ENCODE data around the gene MYL6B. TPM values are rescaled to one million over a fixed set of nuclear protein-coding genes. Genes with fewer than 3 reads are reported as not detected.
A peak's percentile ranks its signal among the peaks of the same experiment; 100 is the strongest.

The MYL6B gene
- polyA plus RNA-seq, 2 of the 4 experiments (the other 2 are of a cell fraction): 67.0 to 83.9 TPM

- TF ChIP-seq NPAS2 (CRISPR knock-in tag; IDR thresholded peaks at IDR 0.05; ENCODE audit: borderline replicate concordance) (no peak), HMGXB4 (CRISPR knock-in tag; IDR thresholded peaks at IDR 0.05; ENCODE audit: borderline replicate concordance) (no peak; the same call in 1 of the 2 replicates), PHF8 (IDR thresholded peaks at IDR 0.05; ENCODE audit: borderline replicate concordance, low read depth) (peak; percentile 68), ZNF302 (CRISPR knock-in tag; IDR thresholded peaks at IDR 0.05) (no peak), CHD4 (IDR thresholded peaks at IDR 0.05; ENCODE audit: borderline replicate concordance) (no peak), USF2 (IDR thresholded peaks at IDR 0.05) (0 out of 2 replicates have a peak, but pooled peaks have one; percentile 22), HEYL (CRISPR knock-in tag; IDR thresholded peaks at IDR 0.05) (no peak), HDAC2 (IDR thresholded peaks at IDR 0.05) (no peak), SREBF2 (IDR thresholded peaks at IDR 0.05) (no peak), KDM5A (IDR thresholded peaks at IDR 0.05) (no peak), CBX2 (IDR thresholded peaks at IDR 0.05; ENCODE audit: borderline replicate concordance, low read depth) (no peak), TP53 (CRISPR knock-in tag; IDR thresholded peaks at IDR 0.05) (peak; percentile 99), POLR2AphosphoS2 (conservative IDR thresholded peaks at IDR 0.05; ENCODE audit: low read length) (peak; percentile 100), EP300 (IDR thresholded peaks at IDR 0.05) (no peak), BCL3 (IDR thresholded peaks at IDR 0.05) (peak; percentile 92; the same call in 2 of the 3 replicates), CTCF (IDR thresholded peaks at IDR 0.05) (peak; percentile 36), HOXA7 (CRISPR knock-in tag; IDR thresholded peaks at IDR 0.05) (peak; percentile 99), BHLHE40 (IDR thresholded peaks at IDR 0.05; ENCODE audit: low read depth, low read length) (peak; percentile 93), MYC (IDR thresholded peaks at IDR 0.05; ENCODE audit: borderline replicate concordance, low read length) (peak; percentile 96), JUNB (IDR thresholded peaks at IDR 0.05) (no peak), EHF (CRISPR knock-in tag; IDR thresholded peaks at IDR 0.05) (peak; percentile 93), RCOR1 (IDR thresholded peaks at IDR 0.05; ENCODE audit: low read depth, low read length) (no peak), FOSL2 (IDR thresholded peaks at IDR 0.05) (no peak), FOSL2 (CRISPR knock-in tag; IDR thresholded peaks at IDR 0.05) (peak; percentile 66; the same call in 1 of the 2 replicates), RNF2 (IDR thresholded peaks at IDR 0.05; ENCODE audit: borderline replicate concordance, low read depth) (no peak), SMC3 (IDR thresholded peaks at IDR 0.05) (no peak; the same call in 2 of the 3 replicates), FOSB (CRISPR knock-in tag; IDR thresholded peaks at IDR 0.05) (peak; percentile 99), NFE2L2 (conservative IDR thresholded peaks at IDR 0.05; ENCODE audit: low read length) (no peak), RAD21 (conservative IDR thresholded peaks at IDR 0.05 in 1 of 2, IDR thresholded peaks at IDR 0.05 in 1 of 2) (0 out of 5 replicates have a peak, but pooled peaks of 1 of the 2 experiments have one; percentile 10), PBX3 (IDR thresholded peaks at IDR 0.05) (peak; percentile 98)
Measured at GRCh38 chr12:56117778-56118687, 34.4 kb upstream of the MYL6B start, which contains the start of gene ZC3H10 (continued).
